HG03095 (cell line): ENCODE results near the gene STK10.

Source experiments
- ATAC-seq: cut with Tn5 transposase; IDR thresholded peaks from one replicate; pipeline ENCODE4 v1.9.1; 2021; ENCODE audit warnings: moderate library complexity; ENCODE audit not compliant: unreplicated experiment

STK10 gene

GRCh38 chr5:172093559-172093958 lies 94.5 kb downstream of the STK10 start:
- ATAC-seq = no peak

- no peak for ATAC-seq
Observed at GRCh38 chr5:172091956-172092732, 95.9 kb downstream of the STK10 start.

- no peak for ATAC-seq
Observed at GRCh38 chr5:172090976-172091547, 97.0 kb downstream of the STK10 start.

- no peak for ATAC-seq
Observed at GRCh38 chr5:172089298-172090117, 98.5 kb downstream of the STK10 start.

GRCh38 chr5:172088801-172089200 lies 99.2 kb downstream of the STK10 start:
- ATAC-seq = no peak

- no peak for ATAC-seq
Observed at GRCh38 chr5:172086194-172086975, 101.6 kb downstream of the STK10 start.

GRCh38 chr5:172085738-172086137 lies 102.3 kb downstream of the STK10 start:
- no peak for ATAC-seq

GRCh38 chr5:172082180-172082579 lies 105.8 kb downstream of the STK10 start:
- ATAC-seq = no peak

- ATAC-seq = no peak
Observed at GRCh38 chr5:172079876-172080275, 108.1 kb downstream of the STK10 start.

- no peak for ATAC-seq
Observed at GRCh38 chr5:172078726-172079345, 109.2 kb downstream of the STK10 start.

- no peak for ATAC-seq
Observed at GRCh38 chr5:172077664-172078425, 110.2 kb downstream of the STK10 start.

GRCh38 chr5:172076761-172077244 lies 111.2 kb downstream of the STK10 start:
- ATAC-seq = no peak

GRCh38 chr5:172075656-172076055 lies 112.4 kb downstream of the STK10 start:
- ATAC-seq = no peak

- ATAC-seq = no peak
Observed at GRCh38 chr5:172074896-172075295, 113.1 kb downstream of the STK10 start.

- ATAC-seq = no peak
Observed at GRCh38 chr5:172071309-172071875, 116.6 kb downstream of the STK10 start.

- ATAC-seq = no peak
Observed at GRCh38 chr5:172065431-172066065, 122.5 kb downstream of the STK10 start.

GRCh38 chr5:172064766-172065165 lies 123.3 kb downstream of the STK10 start:
- ATAC-seq = no peak

- ATAC-seq = no peak
Observed at GRCh38 chr5:172064358-172064757, 123.7 kb downstream of the STK10 start.
